ENCODE measurements around the gene SDR9C7.
"Not testable (repeated sequence)": the region's sequence is repeated elsewhere in the genome, so short reads cannot be mapped to it uniquely, and the experiment has no call there.

- not testable (repeated sequence) for TF ChIP-seq CTCF (conservative IDR thresholded peaks at IDR 0.05; ENCODE audit: low read length); EZH2phosphoT487 (IDR thresholded peaks at IDR 0.05; ENCODE audit: borderline replicate concordance, low read depth, low read length)
Measured at GRCh38 chr12:56918139-56918538, 16.1 kb downstream of the SDR9C7 start.

Measured in OCI-LY7 (cell line).